Rectal smooth muscle tissue (tissue), 1 donor: ENCODE measurements around the gene KRT9.

Experiments
- H3K27ac ChIP-seq: one replicate; pipeline ENCODE4 v1.7.0; 2013; ENCODE audit warnings: low read depth, low read length, inconsistent platforms
- H3K27me3 ChIP-seq: one replicate; pipeline ENCODE4 v1.7.0; 2013; ENCODE audit warnings: low read length; ENCODE audit not compliant: control insufficient read depth, insufficient read depth
- H3K36me3 ChIP-seq: one replicate; pipeline ENCODE4 v1.7.0; 2013; ENCODE audit warnings: low read length; ENCODE audit not compliant: control insufficient read depth, insufficient read depth
- H3K4me1 ChIP-seq: one replicate; pipeline ENCODE4 v1.7.0; 2013; ENCODE audit warnings: low read length; ENCODE audit not compliant: control insufficient read depth, insufficient read depth
- H3K4me3 ChIP-seq: one replicate; pipeline ENCODE4 v1.7.0; 2013; ENCODE audit warnings: low read length
- H3K9ac ChIP-seq: one replicate; pipeline ENCODE4 v1.7.0; 2013; ENCODE audit warnings: low read length

KRT9 gene

DNA sequence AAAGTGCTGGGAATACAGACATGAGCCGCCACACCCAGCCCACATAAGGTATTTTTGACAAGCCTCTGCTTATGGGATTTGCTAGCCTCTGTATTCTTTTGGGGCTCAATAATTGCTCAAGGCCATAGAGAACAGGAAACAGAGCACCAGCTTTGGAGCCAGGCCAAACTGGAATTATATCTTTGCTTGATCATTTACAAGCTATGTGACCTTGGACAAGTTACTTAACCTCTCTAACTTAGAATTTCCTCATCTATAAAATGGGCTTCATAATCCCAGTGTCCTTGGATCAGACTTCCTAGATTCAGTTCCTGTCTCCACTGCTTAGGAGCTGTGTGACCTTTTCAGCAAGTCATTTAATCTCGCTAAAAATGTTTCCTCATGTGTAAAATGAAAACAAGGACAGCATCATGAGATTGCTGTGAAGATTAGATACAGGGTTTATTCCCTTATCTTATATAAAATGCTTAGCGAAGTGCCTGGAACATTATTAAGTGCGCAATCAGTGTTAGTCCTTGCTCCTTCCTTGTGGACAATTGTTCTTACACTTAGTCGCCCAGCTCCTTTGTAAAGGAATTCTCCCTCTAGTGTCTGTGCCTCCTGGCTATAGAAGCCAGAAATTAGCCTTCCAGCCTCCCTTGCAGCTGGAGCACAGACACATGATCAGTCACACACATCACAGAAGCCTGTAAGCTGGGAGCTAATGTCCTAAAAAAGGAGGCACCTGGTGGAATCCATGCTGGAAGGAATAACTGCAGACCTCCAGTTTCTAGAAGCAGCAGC is 16.6 kb downstream of the KRT9 start:
- no peaks in the 10 kb centered on the region for H3K36me3 ChIP-seq
- no peaks in the 10 kb centered on the region for H3K27me3 ChIP-seq
- no peak overlapping the region for H3K27ac ChIP-seq
- no peaks in the 10 kb centered on the region for H3K4me1 ChIP-seq
- H3K4me3 ChIP-seq: no peak overlapping the region
- no peak overlapping the region for H3K9ac ChIP-seq

DNA sequence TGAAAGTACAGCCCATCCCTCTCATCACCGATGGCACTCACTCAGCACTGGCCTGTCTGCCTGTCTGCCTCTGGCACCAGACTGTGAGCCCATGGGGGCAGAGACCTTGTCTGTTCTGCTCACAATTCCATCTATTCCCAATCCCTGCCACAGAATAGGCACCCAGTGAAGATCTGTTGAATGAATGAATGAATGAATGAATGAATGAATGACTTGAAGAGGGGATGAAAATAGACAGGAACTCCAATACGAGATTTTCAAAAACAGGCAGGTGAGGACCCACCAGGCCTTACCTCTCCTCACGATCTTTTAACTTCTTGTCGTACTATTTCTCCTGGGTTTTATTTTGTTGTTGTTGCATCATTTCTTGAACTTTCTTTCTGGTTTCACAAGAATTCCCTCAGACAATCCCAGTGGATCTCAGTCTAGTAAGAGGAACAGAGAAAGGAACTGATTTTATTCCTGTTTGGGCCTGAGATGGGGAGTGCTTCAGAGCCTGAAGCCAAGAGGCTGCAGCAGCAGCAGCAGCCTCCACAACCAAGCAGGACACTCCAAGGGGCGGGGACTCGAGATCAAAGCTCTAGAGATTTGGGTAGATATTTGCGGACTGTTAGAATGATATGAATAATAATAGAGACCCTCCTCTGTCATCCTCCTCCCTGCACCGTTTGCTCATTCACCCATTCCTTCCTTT is 17.7 kb downstream of the KRT9 start:
- Histone ChIP-seq H3K4me3 (no peak overlapping the region), H3K36me3 (no peaks in the 10 kb centered on the region), H3K27ac (no peak overlapping the region), H3K4me1 (peaks cover under 1% of the 10 kb centered on the region), H3K9ac (no peak overlapping the region), H3K27me3 (no peaks in the 10 kb centered on the region)

DNA sequence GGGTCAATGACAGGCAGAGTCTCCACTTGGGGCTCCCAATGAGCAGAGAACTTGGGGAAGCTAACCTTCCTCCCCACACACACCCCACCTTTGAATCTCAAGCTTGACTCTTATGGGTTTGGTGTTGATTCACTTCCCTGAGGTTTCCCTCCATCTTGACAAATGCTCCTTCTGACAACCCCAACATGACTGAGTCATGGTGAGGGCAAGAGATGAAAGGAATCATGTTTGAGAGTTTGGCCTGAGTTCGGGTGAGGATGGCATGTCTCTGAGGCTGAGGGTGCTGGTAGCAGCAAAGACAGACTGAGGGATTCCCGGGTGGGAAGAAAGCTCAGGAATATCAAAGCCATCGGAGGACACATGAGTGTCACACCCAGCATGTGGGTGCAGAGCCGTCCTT is 18.7 kb downstream of the KRT9 start:
- H3K4me3 ChIP-seq: no peak overlapping the region
- no peaks in the 10 kb centered on the region for H3K36me3 ChIP-seq
- H3K27ac ChIP-seq: no peak overlapping the region
- H3K9ac ChIP-seq: no peak overlapping the region
- H3K27me3 ChIP-seq: peaks cover 1% of the 10 kb centered on the region
- H3K4me1 ChIP-seq: peaks cover 6% of the 10 kb centered on the region

DNA sequence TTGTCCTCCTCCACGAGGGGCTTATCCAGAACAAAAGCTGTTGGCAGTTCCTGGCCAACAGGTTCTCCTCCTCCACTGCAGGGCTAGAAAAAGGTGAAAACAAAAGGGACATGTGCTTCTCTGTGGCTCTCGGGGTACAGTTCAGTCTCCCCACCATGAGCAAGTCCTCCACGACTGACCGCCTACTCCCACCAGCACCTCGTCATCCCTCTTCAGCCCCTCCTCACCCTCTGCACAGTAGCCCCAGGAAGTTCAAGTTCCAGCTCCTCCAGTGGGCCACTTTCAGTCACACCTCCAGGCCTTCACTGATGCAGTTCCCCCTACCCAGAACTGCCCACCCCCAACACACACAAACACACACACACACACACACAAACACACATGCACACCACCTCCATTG is 19.4 kb downstream of the KRT9 start:
- Histone ChIP-seq H3K4me1 (peaks cover 10% of the 10 kb centered on the region), H3K4me3 (no peak overlapping the region), H3K27me3 (peaks cover 4% of the 10 kb centered on the region), H3K9ac (no peak overlapping the region), H3K36me3 (no peaks in the 10 kb centered on the region), H3K27ac (no peak overlapping the region)

DNA sequence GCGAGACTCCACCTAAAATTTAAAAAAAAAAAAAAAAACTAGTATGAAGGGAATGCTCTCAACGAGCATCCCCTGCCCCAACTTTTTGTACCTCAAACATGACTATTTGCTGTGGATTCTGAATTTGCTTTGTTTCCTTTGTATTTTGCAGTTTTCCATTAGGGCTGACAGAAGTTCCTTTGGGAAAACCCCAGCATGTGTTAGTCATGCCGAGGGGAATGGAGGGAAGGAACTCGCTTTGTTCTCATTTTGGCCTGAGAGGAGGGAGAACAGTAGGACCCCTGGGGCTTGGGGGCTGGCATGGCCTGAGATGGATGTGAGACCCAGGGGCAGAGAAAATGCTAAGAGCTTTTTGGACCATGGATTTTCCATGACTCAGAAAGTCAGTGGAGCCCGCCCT is 20.5 kb downstream of the KRT9 start:
- Histone ChIP-seq H3K27ac (no peak overlapping the region), H3K27me3 (peaks cover 4% of the 10 kb centered on the region), H3K4me1 (peaks cover 10% of the 10 kb centered on the region), H3K36me3 (no peaks in the 10 kb centered on the region), H3K9ac (no peak overlapping the region), H3K4me3 (no peak overlapping the region)

DNA sequence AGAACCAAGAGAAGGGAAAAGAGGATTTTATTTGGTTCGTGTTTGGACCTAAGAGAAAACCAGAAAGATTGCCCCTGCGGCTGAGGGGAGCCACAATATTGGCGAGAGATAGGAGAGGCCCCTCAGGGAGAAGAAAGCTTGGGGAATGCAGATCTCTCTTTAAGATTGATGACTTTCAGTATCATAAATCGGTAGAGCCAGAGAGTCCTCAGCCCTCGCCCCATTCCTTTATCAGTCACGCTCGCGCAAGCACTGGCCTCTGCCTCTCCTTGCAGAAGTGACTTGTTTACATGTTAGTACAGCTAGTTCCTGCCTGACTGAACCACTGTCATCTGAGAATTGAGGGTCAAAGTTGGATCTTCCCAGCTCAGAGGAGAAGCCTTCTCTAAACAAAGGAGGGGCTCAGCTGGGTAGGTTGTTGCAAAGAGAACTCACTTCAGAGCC is 22.2 kb downstream of the KRT9 start:
- H3K9ac ChIP-seq: no peak overlapping the region
- H3K36me3 ChIP-seq: no peaks in the 10 kb centered on the region
- H3K27ac ChIP-seq: no peak overlapping the region
- peaks cover 4% of the 10 kb centered on the region for H3K27me3 ChIP-seq
- H3K4me1 ChIP-seq: peaks cover 10% of the 10 kb centered on the region
- no peak overlapping the region for H3K4me3 ChIP-seq

DNA sequence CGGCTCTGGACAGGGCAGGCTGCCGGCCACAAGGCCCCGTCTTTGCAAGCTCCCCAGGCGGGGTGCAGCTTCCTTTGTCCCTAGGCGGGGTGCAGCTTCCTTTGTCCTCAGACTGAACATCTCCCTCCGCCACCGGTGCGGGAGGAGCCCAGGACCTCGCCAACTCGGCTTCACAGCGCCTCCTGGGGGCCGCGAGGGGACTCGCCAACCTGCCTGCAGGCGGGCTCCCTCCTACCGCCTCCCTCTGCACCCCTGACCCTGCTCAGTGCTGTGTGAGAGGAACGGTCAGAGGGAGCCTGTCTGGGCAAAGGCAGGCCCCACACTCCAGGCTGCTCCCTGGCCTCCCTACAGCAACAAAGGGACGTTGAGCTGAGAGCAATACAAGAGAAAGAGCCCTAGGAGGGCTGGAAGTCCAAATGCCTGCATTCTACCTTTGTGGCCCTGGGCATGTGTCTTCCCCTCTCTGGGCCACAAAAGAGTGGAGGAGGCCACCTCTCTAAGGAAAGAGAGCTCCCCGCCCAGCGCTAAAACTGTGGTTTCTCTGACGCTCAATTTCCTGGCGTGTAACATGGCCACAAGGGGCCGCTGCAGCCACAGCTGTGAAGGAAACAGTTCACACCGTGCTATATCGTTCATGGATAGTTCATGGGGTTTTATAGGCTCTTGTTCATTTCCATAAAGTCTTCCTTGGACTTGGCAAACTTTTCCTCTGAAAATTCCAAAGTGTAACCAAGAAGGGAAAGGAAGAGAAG is 22.8 kb downstream of the KRT9 start:
- Histone ChIP-seq H3K27ac (no peak overlapping the region), H3K36me3 (no peaks in the 10 kb centered on the region), H3K9ac (no peak overlapping the region), H3K4me3 (peak overlapping the region; percentile 59), H3K4me1 (peaks cover 10% of the 10 kb centered on the region), H3K27me3 (peaks cover 4% of the 10 kb centered on the region)

DNA sequence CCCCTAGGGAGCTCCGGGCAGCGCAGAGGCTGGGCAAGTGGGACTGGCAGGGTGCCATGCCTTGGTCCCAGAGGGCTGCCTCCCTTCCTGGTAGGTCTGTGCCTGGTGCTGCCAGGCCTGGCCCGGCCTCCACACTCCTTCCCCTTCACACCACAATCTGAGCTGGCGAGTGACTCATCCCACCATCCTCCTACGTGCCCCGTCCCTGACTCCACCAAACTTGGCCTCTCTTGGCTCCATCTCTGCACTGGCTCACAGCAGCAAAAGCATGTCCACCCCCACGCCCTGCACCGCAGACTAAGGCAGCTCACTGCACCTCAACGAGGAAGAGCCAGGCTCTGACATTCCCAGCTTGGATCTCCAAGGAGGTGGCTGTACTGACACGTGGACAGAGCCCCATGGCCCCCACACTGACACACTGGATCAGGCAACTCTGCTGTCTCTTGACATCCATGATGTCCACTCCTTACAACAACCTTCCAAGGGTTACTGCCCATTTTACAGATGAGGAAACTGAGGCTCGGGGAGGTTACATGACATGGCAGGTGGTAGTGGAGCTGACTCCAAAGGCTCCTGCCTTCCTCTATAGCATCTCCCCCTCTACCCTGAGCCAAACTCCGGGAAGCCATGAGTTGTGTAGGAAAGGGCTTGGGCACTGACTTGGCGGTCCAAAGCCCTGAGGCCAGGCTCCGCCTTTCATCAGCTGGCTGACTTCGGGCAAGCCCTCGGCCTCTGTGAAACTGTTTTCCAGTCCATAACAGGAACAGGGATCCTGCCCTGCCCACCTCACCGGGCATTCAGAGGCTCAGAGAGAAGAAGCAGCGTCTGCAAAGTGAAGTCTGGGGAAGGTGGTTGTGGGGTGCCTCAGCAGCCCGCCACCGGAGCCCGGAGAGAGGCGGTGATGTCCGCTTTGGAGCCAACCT is 23.7 kb downstream of the KRT9 start:
- H3K27me3 ChIP-seq: peaks cover 4% of the 10 kb centered on the region
- H3K27ac ChIP-seq: no peak overlapping the region
- no peaks in the 10 kb centered on the region for H3K36me3 ChIP-seq
- H3K9ac ChIP-seq: no peak overlapping the region
- peaks cover 10% of the 10 kb centered on the region for H3K4me1 ChIP-seq
- peak overlapping the region; percentile 59 for H3K4me3 ChIP-seq

DNA sequence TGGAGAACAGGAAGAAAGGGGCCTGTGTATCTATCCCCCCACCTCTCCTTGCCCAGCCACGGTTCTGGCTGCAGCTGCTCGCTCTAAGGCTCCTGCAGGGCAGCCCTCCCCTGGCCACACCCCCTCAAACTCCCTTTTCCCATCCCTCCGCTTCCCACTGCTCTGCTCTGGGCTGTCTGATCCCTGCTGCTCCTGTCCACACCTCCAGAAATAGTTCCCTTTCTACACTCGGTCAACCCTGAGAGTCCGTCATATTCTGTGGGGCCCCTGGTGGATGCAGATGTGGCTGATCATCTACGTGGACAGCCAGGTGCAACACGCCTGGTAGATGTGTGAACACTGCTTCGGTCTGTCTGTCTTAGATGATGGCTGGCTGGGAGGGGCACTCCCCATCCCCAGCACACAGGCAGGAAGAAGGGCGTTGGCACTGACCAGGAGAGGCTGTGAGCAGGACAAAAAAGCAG is 24.4 kb downstream of the KRT9 start:
- no peak overlapping the region for H3K4me3 ChIP-seq
- no peak overlapping the region for H3K27ac ChIP-seq
- H3K36me3 ChIP-seq: no peaks in the 10 kb centered on the region
- H3K27me3 ChIP-seq: peaks cover 4% of the 10 kb centered on the region
- H3K9ac ChIP-seq: no peak overlapping the region
- peaks cover 10% of the 10 kb centered on the region for H3K4me1 ChIP-seq

DNA sequence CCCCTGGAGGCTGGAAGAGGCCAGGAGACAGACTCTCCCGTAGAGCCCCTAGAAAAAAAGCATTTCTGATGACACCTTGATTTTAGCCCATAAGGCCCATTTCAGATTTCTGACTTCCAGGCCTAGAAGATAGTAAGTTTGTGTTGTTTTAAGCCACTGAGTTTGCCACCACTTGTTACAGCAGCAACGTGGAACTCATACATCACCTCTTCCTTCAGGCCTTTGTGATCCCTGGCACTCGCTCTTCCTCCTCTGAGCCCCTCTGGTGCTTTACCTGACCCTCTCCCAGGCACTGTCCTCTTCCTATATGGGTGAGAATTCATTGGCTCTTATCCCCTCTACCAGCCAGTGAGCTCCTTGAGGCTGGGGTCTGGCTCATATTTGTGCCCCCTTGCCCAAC is 25.0 kb downstream of the KRT9 start:
- H3K27me3 ChIP-seq: peaks cover 4% of the 10 kb centered on the region
- no peak overlapping the region for H3K27ac ChIP-seq
- H3K9ac ChIP-seq: no peak overlapping the region
- H3K4me1 ChIP-seq: peaks cover 10% of the 10 kb centered on the region
- H3K4me3 ChIP-seq: no peak overlapping the region
- no peaks in the 10 kb centered on the region for H3K36me3 ChIP-seq

DNA sequence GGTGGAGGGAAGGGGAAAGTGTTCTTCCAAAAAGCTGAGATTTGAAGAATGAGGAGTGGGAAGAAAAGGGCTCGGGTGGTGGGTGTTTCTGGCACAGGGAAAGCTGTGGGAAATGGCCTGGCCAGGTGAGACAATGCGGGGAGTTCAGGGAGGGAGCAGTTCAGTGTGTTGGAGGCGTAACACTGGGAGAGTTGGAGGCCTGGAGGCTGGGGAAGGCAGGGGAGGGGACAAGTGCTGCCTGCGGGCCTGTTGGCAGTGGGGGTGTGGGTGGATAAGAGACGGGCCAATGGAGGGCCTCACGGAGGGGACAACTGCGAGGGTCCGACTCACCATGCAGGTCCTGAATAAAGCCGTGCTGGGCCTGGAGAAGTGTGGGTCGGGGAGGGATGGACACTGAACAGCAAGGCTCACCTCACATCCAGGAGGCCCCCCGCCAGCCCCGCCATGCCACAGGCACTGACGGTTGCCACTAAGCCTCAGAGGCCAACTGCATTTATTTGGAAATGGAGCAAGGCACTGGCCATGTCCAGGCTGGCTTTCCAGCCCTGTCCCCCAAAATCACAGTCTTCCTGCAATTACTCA is 25.9 kb downstream of the KRT9 start:
- Histone ChIP-seq H3K4me1 (peaks cover 10% of the 10 kb centered on the region), H3K27ac (no peak overlapping the region), H3K36me3 (no peaks in the 10 kb centered on the region), H3K9ac (no peak overlapping the region), H3K4me3 (no peak overlapping the region), H3K27me3 (peaks cover 4% of the 10 kb centered on the region)
